Islet precursor cell (in vitro differentiated cells): Measurements from ENCODE around the gene SLIT3.
A peak's percentile ranks its signal among the peaks of the same experiment; 100 is the strongest.
"Not testable (repeated sequence)": the region's sequence is repeated elsewhere in the genome, so short reads cannot be mapped to it uniquely, and the experiment has no call there.

Source experiments
- DNase-seq: peaks from one replicate; pipeline ENCODE4 v3.0.0-alpha.2; 2018

SLIT3 gene

DNA sequence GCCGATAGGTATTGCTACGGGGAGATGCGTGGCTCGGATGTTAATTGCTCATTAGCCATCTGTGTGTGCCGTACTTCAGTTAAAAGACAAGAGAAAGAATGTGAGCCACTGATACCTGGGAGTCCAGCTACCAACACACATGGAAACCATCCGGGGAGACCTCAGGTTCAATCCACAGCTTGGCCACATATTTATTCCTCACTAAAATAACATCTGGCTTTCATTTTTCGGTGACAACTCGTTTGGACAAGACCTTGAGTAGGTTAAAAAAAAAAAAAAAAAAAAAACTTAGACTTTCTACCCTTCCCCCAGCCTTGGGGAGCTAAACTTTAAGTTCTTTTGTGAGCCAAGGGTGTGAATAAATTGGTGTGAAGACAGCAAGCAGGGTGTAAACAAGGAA lies 84.1 kb downstream of the SLIT3 start:
- DNase-seq, result no peak

DNA sequence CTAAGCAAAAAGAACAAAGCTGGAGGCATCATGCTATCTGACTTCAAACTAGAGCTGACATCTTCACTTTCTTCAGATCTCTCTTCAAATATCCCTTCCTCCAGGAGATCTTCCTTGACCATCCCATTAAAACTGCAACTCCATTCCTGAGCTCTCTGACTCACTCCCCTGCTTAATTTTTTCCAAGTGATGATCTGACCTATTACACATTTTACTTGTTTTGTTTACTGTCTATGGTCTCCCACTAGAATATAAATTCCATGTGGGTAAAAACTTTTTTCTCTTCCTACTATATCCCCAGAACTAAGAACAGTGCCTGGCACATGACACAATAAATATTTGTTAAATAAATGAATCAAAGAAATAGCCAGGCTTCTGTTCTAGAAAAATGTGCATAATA lies 87.5 kb downstream of the SLIT3 start:
- no peak for DNase-seq

DNA sequence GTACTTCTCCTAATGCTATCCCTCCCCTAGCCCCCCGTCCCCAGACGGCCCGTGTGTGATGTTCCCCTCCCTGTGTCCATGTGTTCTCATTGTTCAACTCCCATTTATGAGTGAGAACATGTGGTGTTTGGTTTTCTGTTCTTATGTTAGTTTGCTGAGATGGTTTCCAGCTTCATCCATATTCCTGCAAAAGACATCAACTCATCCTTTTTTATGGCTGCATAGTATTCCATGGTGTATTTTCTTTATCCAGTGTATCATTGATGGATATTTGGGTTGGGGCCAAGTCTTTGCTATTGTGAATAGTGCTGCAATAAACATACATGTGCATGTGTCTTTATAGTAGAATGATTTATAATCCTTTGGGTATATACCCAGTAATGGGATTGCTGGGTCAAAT lies 89.2 kb downstream of the SLIT3 start:
- not testable (repeated sequence) for DNase-seq

DNA sequence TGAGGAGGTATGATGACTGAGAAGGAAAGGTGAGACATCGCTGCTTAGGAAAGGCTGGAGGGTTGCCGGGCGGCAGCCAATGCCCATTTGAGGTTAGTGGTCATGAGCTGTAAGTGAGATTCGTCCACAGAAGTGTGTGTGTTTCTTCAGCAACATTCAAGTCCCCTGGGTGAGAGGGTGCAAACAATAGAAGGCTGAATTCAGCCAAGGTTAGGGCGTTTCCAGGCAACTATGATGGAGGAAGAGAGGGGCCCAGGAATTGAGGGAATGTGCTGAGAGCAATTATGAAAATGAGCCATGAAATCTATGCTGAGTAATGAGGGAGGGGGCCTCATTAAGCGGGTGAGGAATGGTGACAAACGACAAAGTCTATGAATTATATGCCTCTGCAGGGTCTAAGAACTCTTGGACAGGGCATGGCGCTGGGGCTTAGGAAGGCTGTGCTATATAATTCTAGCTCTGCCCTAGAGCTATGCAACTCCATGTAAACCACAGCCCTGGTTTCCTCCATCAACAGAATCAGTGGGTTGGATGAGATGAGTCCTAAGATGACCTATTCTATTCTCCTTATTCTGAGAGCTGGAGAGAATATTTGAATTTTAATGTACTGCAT lies 96.0 kb downstream of the SLIT3 start:
- peak; percentile 27 for DNase-seq

DNA sequence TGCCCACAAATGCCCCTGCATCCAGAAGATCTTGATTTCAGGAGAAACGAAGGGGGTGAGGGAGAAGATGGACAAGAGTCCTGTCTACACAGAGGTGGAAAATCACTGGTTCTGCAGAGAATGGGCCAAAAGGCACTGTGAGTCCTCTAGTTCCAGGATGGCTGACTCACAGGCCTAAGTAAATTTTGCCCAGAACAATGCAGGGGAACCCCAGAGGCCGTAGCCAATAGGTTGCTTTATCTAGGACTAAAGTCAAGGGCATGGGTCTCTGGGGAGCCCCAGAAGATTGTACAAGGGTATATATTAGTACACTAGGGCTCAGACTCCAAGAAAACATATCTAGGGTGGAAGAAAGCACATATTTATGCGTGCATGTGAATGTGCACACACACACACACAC lies 98.0 kb downstream of the SLIT3 start:
- DNase-seq, result peak; percentile 15

DNA sequence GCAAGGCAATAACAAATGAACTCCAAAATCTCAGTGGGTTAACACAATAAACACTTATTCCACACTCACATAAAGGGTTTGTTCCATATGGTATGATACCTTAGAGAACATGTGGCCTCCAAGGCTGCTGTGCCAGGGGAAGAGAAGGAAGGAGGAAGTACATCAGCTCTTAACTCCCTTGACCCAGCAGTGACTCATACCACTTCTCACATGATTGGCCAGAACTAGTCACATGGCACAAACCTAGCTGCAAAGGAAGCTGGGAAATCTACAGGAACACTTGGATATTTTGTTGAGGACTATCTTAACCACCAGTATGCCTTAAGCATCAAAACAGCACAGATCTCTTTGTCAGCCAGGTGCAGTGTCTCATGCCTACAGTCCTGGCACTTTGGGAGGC lies 99.3 kb downstream of the SLIT3 start:
- peak; percentile 30 for DNase-seq

DNA sequence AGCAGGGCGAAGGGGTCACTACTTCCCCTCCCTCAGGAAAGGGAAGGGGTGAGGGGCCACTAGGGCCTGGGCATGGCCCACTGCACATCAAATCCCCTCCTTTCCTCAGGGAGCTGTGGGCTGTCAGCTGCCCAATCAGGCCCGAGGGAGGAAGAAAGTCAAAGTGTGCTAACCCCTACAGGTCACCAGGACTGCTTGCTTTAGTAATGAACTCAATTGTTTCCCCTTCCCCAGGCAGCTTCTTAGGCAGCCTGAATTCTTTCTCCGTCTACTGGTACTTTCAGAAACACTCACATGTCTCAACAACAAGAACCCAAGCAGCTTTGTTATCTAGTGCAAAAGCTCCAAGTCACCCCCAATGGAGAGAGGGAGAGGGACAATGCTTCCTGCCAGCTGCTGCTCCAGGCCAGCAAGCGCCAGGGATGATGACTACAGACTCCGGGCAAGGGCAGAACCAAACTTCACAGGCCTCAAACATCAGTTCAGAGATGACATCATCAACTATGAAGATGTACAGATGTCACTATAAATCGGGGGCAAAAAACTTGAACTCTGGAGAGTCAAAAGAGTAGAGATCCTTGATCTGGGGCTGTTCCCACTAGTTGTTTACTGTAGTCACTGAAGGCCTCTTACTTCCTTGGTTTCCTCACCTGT lies 100.7 kb downstream of the SLIT3 start:
- DNase-seq, result peak; percentile 54

DNA sequence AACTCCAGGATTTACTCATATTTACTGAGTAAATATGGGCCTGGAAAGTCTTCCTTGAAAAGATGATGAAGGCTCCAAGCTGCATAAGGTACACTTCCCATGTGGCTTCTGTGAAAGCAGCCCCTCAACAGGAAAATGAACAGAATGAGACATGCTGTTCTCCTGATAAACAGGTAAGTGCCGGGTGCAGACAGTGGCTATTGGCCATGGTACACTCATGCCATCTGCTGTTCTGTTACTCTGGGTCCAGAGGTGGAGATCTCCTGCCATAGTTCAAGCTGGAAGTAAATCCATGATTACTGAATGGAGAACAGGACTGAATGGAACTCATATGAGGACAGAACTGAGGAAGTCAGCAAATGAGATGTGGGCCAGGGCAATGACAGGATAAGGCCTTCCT lies 103.6 kb downstream of the SLIT3 start:
- DNase-seq, result peak; percentile 24

DNA sequence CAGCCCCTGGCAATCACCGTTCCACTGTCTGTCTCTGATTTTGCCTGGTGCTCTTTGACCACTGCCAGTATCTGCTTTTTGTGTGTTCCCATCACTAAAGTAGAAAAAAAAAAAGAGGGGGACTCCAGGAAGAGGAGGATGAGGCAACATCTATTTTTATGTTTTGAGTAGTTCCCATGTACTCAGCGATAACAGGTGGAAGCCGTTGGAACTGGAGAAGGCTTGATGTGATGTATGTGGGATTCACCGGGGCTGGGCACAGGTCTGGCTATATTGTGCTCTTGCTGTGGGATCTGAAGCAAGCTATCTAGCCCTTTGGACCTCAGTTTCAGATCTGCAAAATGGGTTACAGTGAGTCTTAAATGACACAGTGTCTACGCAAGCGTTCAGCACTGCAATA lies 104.9 kb downstream of the SLIT3 start:
- DNase-seq, result peak; percentile 20

DNA sequence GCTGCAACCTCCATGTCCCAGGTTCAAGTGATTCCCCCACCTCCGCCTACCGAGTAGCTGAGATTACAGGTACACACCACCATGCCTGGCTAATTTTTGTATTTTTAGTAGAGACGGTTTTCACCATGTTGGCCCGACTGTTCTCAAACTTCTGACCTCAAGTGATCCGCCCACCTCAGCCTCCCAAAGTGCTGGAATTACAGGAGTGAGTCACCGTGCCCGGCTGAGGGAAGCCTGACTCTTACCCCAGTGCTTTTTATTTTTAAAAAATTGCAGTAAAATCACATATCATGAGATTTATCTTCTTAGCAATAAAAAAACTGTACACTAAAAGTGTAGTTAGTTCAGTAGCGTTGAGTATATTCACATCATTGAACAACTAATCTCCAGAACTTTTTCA lies 105.3 kb downstream of the SLIT3 start:
- peak; percentile 45 for DNase-seq

DNA sequence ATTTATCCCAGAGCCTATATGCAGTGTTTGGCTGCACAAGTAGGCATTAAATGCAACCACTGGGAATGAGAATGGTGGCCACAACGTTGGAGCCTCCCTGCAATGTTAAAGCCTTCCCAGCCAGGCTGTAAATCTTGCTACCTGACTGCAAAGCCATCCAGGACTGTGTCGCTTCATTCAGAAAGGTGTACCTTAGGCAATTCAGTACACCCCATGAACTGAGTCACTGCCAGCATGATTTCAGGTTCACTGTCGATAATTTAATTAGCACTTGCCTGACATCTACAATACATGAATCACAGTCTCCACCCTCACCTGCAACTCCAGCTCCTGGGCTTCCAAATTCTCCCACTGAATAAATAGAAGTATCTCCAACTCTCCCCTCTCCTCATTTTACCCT lies 108.4 kb downstream of the SLIT3 start:
- no peak for DNase-seq

DNA sequence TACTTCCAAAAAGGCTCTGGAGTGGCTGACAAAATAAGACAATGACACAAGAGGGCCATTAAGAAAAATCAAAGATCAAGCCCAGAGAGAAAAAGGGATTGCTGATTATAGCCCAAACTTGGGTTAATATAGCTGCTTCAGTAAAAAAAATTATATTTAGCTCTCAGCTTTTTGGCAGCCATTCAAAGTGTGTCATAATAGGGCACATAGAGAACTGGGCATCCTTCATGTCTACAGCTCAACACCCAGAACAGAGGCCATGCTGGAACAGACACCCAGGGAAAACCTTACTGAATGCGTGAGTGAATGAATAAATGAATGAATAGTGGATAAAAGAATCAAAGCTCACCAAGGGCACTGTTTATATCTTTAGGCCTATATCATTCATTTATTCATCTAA lies 110.1 kb downstream of the SLIT3 start:
- DNase-seq, result no peak

DNA sequence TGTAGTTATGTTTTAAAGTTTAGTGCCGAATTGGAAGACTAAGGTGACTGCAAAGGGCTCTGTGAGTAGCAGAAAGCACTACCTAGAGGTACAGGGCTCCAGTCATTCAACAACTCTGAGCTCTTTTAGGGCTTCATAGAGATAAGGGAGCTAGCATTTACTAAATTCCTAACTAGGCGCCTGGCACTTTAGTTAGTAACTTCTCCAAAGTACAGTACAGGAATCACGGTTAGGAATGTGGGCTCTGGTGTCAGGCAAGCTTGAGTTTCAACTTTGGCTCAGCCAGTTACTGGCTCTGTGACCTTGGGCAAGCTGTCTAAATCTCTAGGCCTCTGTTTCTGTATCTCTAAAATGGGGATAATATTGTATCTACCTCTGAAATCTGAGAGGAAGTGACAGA lies 115.3 kb downstream of the SLIT3 start:
- peak; percentile 79 for DNase-seq

DNA sequence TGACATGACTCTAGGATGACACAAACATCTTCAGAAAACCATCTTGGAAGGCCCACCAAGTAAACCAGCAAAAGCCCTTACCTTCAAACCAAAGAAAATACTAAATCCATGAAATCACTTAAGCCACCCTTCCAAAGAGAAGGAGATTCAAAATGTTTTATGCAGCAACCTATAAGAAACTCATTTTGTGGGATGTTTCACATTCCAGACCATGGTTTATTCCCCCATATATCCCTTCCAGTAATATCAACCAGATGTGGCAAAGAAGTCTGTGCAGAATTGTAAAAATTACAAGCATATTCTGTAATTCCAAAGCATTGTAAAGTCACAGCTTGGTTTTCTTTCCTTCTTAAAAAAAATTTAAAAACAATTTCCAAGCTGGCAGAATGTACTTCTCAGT lies 117.4 kb downstream of the SLIT3 start:
- no peak for DNase-seq

DNA sequence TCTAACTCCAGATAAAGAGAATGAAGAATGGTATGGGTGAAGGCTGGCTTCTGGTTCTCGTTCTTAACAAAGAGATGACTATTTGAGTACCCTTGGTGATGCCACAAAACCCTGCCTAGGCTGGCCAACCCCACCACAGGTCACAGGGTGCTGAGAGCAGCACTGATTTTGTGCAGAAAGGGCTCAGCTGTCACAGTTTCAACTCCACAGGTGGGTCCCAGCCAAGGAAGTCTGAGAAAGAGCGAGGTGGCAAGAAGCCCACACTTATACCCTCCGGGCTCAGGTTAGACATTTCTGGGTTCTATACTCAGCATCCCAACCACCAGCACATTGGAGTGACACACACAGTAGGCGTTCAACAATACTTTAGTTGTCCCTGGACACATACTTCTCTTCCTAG lies 118.1 kb downstream of the SLIT3 start:
- DNase-seq, result no peak

DNA sequence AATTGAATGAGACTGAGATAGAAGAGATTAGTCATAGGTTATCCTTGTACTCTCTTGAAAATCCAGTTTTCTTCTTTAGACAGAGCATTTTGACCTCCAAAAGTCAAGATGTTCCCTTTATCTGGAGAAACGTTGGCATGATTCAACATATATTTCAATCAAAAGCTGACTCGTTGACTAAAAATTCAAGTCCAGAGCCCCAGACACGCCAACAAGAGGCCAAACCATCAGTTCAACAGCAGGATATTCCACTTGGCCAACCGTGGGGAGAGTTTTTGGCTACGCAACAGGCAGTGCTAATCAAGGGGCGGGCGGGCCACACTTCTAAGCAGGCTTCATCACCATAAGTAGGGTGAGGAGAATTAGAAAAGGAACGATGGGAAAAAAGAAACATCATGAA lies 119.1 kb downstream of the SLIT3 start:
- DNase-seq, result no peak

DNA sequence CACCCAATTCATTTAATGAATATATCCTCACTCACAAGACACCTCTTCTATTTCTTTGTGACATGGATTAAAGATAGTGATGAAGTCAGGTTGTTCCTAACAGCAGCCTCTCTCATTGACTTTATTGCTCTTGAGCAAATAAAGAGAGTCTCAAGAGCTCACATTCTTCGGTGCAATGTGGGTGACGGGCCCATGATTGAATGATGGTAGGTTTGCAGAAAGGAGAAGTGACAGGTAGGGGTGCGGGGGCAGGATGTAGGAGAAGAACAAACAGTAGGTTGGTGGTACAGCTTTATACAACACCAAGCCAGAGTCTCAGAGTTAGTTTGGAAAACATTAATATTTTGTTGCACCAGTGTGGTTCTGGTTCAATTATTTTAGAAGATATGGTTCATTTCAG lies 122.2 kb downstream of the SLIT3 start:
- DNase-seq, result no peak

DNA sequence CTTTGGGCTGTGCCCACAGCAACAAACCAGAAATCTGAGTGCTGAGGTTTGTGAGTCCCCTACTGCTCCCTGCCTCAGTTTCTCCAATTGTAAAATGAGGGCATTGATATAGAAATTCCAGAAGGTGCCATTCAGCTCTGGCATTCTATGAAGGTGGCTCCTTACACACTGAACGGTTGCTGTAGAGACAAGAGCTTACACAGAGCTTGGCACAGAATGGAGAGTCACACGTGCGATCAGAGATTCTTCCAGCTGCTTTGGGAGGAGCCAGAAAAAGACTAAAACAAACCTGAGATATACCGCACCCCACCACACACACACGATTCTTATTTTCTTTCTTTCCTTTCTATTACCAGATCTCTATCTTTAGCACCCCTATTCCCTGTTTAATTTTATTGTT lies 122.7 kb downstream of the SLIT3 start:
- DNase-seq, result no peak

DNA sequence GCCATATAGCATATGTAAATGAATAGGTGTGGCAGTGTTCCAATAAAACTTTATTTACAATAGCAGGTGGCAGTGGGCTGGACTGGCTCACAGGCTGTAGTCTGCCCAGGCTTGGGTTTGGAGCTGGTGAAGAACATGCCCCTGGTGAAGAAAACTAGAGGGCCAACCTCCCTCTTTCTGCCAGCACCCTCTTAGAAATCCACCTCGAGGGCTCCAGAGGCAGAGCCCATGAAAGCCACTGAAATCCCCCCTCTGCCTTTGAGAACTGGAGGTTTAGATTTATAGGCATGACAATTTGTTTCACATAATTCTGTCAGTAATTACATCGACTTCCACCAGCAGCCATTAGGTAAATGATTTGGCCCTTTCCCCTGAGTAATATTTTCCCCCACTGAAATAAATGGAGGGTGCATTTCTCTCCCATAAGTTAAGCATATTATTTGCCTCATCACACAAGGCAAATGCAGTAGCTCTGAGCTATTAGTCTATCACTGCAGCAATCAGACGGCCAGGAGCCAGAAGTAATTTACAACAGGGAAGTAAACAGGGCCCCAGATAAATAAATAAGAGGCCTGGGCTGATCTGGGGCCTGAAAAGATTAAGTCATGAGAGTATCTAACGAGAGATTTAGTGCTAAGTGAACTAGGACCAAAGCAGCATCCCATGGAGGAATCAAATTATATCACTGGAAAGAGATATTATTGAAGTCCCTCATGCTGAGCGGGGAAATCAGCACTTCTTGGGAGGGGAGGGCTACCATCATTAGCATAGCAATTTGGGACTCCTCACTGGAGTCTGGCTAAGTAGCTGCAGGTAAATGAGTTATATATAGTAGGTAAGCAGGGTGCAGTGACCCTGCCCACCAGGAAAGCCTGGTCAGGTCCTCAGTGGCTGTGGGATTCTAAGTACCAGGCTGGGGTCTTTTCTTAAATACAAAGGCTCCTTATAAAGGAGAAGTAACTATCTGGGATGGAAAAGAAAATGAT lies 123.9 kb downstream of the SLIT3 start:
- no peak for DNase-seq

DNA sequence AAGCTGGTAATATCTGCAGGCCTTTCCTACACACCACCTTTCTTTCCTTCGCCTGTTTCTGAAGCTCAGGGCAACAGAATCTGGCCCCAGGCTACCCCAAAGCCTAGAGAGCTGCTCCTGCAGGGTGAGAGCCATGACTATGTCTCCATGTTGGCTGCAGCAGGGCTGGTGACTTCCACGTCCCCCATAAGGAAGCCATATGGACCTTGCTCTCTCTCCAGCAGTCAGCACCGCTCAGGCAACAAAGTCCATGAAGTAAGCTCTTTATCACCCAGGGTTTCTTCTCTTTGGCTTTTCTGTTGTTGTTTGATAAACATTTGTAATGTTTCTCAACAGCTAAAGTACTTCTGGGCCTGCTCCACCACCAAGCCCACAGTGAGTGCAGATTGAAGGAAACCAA lies 125.2 kb downstream of the SLIT3 start:
- peak; percentile 73 for DNase-seq

DNA sequence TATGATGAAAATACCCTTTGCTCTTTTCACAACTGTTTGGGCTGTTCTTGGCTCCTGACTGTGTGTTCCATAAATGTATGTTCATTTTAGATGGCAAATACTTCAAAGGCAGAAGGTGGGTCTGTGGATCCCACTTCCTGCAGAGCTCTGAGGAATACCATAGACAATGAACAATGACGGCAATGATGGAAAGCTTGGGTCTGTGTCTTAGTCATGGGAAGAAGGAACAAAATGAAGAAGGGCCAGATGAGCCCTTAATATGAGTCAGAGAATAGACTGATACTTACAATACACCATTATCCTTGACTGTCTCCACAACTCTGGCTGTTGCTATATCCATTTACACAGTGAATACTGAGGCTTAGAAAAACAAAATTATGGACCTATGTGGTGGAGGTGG lies 126.0 kb downstream of the SLIT3 start:
- DNase-seq, result no peak

DNA sequence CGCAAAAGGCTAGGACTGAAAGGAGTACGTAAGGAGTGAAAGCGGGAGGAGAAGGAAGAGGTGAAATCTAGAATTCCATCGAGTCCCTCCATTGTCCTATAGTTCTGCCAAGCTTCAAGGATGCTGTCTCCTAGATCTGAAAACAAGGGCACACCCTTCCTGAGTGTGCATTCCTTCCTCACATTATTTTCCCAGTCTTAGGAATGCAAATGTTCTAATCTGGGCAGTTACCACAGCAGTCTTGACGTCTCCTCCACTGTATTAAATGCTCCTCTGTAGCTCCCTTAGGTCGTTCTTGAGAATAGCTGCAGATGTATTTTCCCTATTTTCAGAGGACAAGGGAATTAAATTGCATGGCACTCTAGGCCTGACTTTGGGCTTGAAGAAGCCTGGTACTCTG lies 127.6 kb downstream of the SLIT3 start:
- no peak for DNase-seq

DNA sequence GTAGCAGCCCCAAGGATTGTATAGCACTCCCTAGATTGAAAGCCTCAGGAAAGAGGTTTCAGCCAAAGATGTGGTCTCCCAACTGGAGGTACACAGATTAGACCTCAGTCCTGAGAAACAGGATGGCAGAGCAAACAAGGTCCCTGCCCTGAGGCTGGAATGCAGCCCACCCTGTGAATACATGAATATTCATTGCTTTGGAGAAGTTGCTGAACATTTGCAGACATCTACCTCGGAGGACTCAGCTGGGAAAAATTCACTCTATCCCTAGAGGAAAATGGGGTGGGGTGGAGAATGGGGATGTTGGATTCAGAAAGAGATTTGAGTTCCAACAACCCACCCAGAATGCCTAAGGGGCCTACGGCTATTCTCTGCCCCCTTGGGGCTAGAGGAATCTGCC lies 129.4 kb downstream of the SLIT3 start:
- peak; percentile 81 for DNase-seq

DNA sequence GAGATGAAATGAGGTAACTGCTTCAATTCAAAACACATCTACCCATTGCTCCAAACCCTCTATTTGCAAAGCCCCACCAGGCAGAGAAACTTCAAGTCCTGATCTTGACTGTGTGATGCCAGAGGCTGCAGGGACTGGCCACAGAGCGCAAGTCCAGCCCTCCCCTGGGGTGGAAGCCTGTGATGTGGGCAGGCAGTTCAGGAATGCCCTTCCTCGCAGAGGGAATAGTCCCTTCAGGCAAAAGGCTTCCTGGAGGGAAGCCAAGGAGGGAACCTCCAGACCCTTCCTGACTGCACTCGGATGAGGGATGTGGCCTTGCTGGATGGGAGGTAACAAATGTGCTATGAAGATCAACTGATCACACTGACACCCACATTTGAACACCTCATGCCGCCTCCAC lies 131.2 kb downstream of the SLIT3 start:
- DNase-seq, result peak; percentile 95
